ENCODE data around the gene SUPT20HL2. TPM values are rescaled to one million over a fixed set of nuclear protein-coding genes. Genes with fewer than 3 reads are reported as not detected.
"Not testable (repeated sequence)": the region's sequence is repeated elsewhere in the genome, so short reads cannot be mapped to it uniquely, and the experiment has no call there.

Gene SUPT20HL2
- total RNA-seq, result 1 to 10 TPM in 1 of 7 donors, under 1 TPM in 5, not detected in 1; 0.13 to 1.1 (median 0.41) TPM
- polyA plus RNA-seq, result under 1 TPM; 0.04 to 0.23 TPM
- long read RNA-seq, donor 1, partial matches to known transcripts, result 0 of 1 reads
- long read RNA-seq, donor 1, other reads (novel, unspliced or antisense), result 0 of 1 reads
- long read RNA-seq, donor 2, result 0 reads
- long read RNA-seq, donor 3, partial matches to known transcripts, result 0 of 1 reads
- long read RNA-seq, donor 3, other reads (novel, unspliced or antisense), result 1 of 1 reads

GRCh38 chrX:24314019-24314635, at the start of gene SUPT20HL2:
TSS of gene SUPT20HL2 (minus strand) at chrX:24314069. CDS start at chrX:24313315, 754 bp downstream.
- H3K27ac ChIP-seq, result no peak within 1 kb of the TSS
- H3K4me1 ChIP-seq (ENCODE audit: insufficient read depth), result peaks cover 4% of the 10 kb centered on the region
- no peak within 1 kb of the TSS for H3K4me3 ChIP-seq
- H3K27me3 ChIP-seq, result no peaks in the 10 kb centered on the region
- TF ChIP-seq POLR2A (IDR thresholded peaks at IDR 0.05) (no peak), CTCF (IDR thresholded peaks at IDR 0.05) (no peak), EP300 (IDR thresholded peaks at IDR 0.05) (no peak)
- intact Hi-C loops (cut with DNase I), result no loop called here
- 85 to 90% (median 86%) methylated on average over 39 of the region's 39 CpGs for WGBS, 3 donors
- H3K9me3 ChIP-seq, result no peaks in the 10 kb centered on the region
- H3K36me3 ChIP-seq, result no peaks in the 10 kb centered on the region
- no peak for DNase-seq

GRCh38 chrX:24362089-24362745, 48.3 kb upstream of the SUPT20HL2 start:
- H3K36me3 ChIP-seq; H3K9me3 ChIP-seq; DNase-seq; H3K4me3 ChIP-seq; intact Hi-C loops (cut with DNase I); H3K4me1 ChIP-seq (ENCODE audit: insufficient read depth); H3K27me3 ChIP-seq; H3K27ac ChIP-seq: not testable (repeated sequence)
- 86 to 89% (median 86%) methylated on average over 38 to 41 of the region's 41 CpGs for WGBS, 3 donors

- no peak for DNase-seq
- Histone ChIP-seq H3K27me3 (no peaks in the 10 kb centered on the region), H3K4me3 (no peak within 1 kb of the TSS), H3K9me3 (no peaks in the 10 kb centered on the region), H3K36me3 (no peaks in the 10 kb centered on the region), H3K4me1 (ENCODE audit: insufficient read depth) (peaks cover 2% of the 10 kb centered on the region), H3K27ac (no peak within 1 kb of the TSS)
- intact Hi-C loops (cut with DNase I), result no loop called here
- 74 to 86% (median 82%) methylated on average over 3 of the region's 3 CpGs for WGBS, 3 donors
- TF ChIP-seq POLR2A (IDR thresholded peaks at IDR 0.05) (no peak), EP300 (IDR thresholded peaks at IDR 0.05) (no peak), CTCF (IDR thresholded peaks at IDR 0.05) (no peak)
Observed at GRCh38 chrX:24360272-24360671, 46.4 kb upstream of the SUPT20HL2 start, which contains the start of gene SUPT20HL1. TSS of gene SUPT20HL1 (plus strand) at chrX:24360639. CDS start at chrX:24362761, 2,122 bp downstream.

GRCh38 chrX:24357106-24357505, 43.2 kb upstream of the SUPT20HL2 start:
- Histone ChIP-seq H3K4me3 (no peak overlapping the region), H3K27ac (no peak overlapping the region), H3K4me1 (ENCODE audit: insufficient read depth) (no peaks in the 10 kb centered on the region), H3K27me3 (no peaks in the 10 kb centered on the region), H3K36me3 (no peaks in the 10 kb centered on the region), H3K9me3 (no peaks in the 10 kb centered on the region)
- no peak for TF ChIP-seq POLR2A (IDR thresholded peaks at IDR 0.05)
- no peak for TF ChIP-seq EP300 (IDR thresholded peaks at IDR 0.05)
- no peak for TF ChIP-seq CTCF (IDR thresholded peaks at IDR 0.05)
- intact Hi-C loops (cut with DNase I), result no loop called here
- no peak for DNase-seq

GRCh38 chrX:24355095-24355494, 41.2 kb upstream of the SUPT20HL2 start:
- TF ChIP-seq CTCF (IDR thresholded peaks at IDR 0.05) (no peak), POLR2A (IDR thresholded peaks at IDR 0.05) (no peak), EP300 (IDR thresholded peaks at IDR 0.05) (no peak)
- intact Hi-C loops (cut with DNase I), result no loop called here
- H3K36me3 ChIP-seq, result no peaks in the 10 kb centered on the region
- no peaks in the 10 kb centered on the region for H3K27me3 ChIP-seq
- WGBS, 3 donors, result 79 to 86% (median 84%) methylated on average over 8 of the region's 8 CpGs
- H3K4me3 ChIP-seq, result no peak overlapping the region
- no peaks in the 10 kb centered on the region for H3K9me3 ChIP-seq
- H3K4me1 ChIP-seq (ENCODE audit: insufficient read depth), result no peaks in the 10 kb centered on the region
- DNase-seq, result no peak
- no peak overlapping the region for H3K27ac ChIP-seq
